OCI-LY1 (cell line): ENCODE data around the gene PPP1R2B.

Source experiments
- H2AFZ ChIP-seq: fragments of 200-600 bp; sonication (generic), shearing (Covaris generic); 2 replicates; pipeline ENCODE4 v1.6.0; 2014; ENCODE audit warnings: antibody characterized with exemption, mild to moderate bottlenecking, low read length
- H3F3A ChIP-seq: fragments of 200-600 bp; sonication (generic), shearing (Covaris generic); 2 replicates; pipeline ENCODE4 v1.6.0; 2014; ENCODE audit warnings: mild to moderate bottlenecking, antibody characterized with exemption, low read length, moderate library complexity; ENCODE audit not compliant: insufficient read depth
- H3K27ac ChIP-seq: fragments of 200-600 bp; sonication (generic); 2 replicates; pipeline ENCODE4 v1.5.1; 2014; ENCODE audit warnings: low read length, mixed run types, mild to moderate bottlenecking, low read depth; ENCODE audit not compliant: poor library complexity, severe bottlenecking
- H3K27me3 ChIP-seq: fragments of 200-600 bp; sonication (generic); 2 replicates; pipeline ENCODE4 v1.6.0; 2014; ENCODE audit warnings: antibody characterized with exemption, mild to moderate bottlenecking, low read length, moderate library complexity; ENCODE audit not compliant: insufficient read depth
- H3K36me3 ChIP-seq: fragments of 200-600 bp; sonication (generic); 2 replicates; pipeline ENCODE4 v1.6.1; 2014; ENCODE audit warnings: mild to moderate bottlenecking, antibody characterized with exemption, low read length, moderate library complexity, mixed read lengths; ENCODE audit not compliant: insufficient read depth
- H3K4me1 ChIP-seq: fragments of 200-600 bp; sonication (generic); 2 replicates; pipeline ENCODE4 v1.5.1; 2014; ENCODE audit warnings: mild to moderate bottlenecking, low read length, moderate library complexity; ENCODE audit not compliant: insufficient read depth, severe bottlenecking
- H3K4me2 ChIP-seq: fragments of 200-600 bp; sonication (generic), shearing (Covaris generic); 2 replicates; pipeline ENCODE4 v1.6.1; 2014; ENCODE audit warnings: low read length
- H3K4me3 ChIP-seq: fragments of 200-600 bp; sonication (generic); 2 replicates; pipeline ENCODE4 v1.5.1; 2014; ENCODE audit warnings: low read length, low read depth, mild to moderate bottlenecking, mixed read lengths; ENCODE audit not compliant: poor library complexity, severe bottlenecking
- H3K79me2 ChIP-seq: fragments of 200-600 bp; shearing (Covaris generic); 2 replicates; pipeline ENCODE4 v1.6.1; 2016; ENCODE audit warnings: mixed run types, low read length, mixed read lengths; ENCODE audit not compliant: insufficient read depth
- H3K9ac ChIP-seq: fragments of 200-600 bp; sonication (generic), shearing (Covaris generic); 2 replicates; pipeline ENCODE4 v1.6.1; 2014; ENCODE audit warnings: mild to moderate bottlenecking, low read length, mixed read lengths
- H3K9me2 ChIP-seq: fragments of 200-600 bp; sonication (generic), shearing (Covaris generic); 2 replicates; pipeline ENCODE4 v1.6.1; 2014; ENCODE audit warnings: low read depth, mild to moderate bottlenecking, low read length, mixed read lengths
- H3K9me3 ChIP-seq: fragments of 200-600 bp; shearing (Covaris generic); 2 replicates; pipeline ENCODE4 v1.6.1; 2014; ENCODE audit warnings: low read length, mixed read lengths
- H4K20me1 ChIP-seq: fragments of 200-600 bp; sonication (generic), shearing (Covaris generic); 2 replicates; pipeline ENCODE4 v1.6.0; 2016; ENCODE audit warnings: mild to moderate bottlenecking, low read length; ENCODE audit not compliant: insufficient read depth
- EZH2 ChIP-seq: fragments of 200-600 bp; sonication (generic), shearing (Covaris generic); IDR thresholded peaks from 2 replicates; pipeline ENCODE4 v1.8.0; 2017; ENCODE audit warnings: borderline replicate concordance, mixed run types, mild to moderate bottlenecking, antibody characterized with exemption, low read length, moderate library complexity, mixed read lengths
- TF ChIP-seq, protein P1 (sequence below): fragments of 200-600 bp; sonication (generic), shearing (Covaris generic); IDR thresholded peaks from 2 replicates; pipeline ENCODE4 v1.5.1; 2017; ENCODE audit warnings: mild to moderate bottlenecking, antibody characterized with exemption, low read length, moderate library complexity, mixed read lengths

PPP1R2B gene

DNA sequence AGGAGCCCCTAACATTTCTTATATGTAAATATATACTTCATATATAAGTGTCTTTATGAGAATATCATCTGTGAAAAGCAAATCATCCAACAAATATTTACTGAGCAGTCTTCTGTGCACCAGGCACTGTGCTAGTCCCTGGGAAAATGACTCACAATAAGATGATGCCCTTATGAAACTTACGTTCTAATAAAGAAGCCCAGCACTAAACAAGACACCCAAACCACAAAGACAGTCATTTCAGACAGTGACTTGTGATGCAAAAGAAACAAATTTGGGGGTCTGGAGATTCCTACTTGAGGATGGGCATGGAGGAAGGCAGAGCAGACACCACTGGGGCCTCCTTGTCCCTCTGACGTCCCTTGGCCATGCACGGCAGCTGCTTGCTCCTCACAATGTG is 30.6 kb upstream of the PPP1R2B start:
- H3K9ac ChIP-seq = no peak overlapping the region
- no peaks in the 10 kb centered on the region for H3K79me2 ChIP-seq
- no peaks in the 10 kb centered on the region for H3K9me3 ChIP-seq
- no peak overlapping the region for H3K4me2 ChIP-seq
- H3K9me2 ChIP-seq = no peaks in the 10 kb centered on the region
- H2AFZ ChIP-seq = no peak overlapping the region
- no peaks in the 10 kb centered on the region for H3K36me3 ChIP-seq
- H3K27me3 ChIP-seq = no peaks in the 10 kb centered on the region
- H4K20me1 ChIP-seq = no peaks in the 10 kb centered on the region
- TF ChIP-seq, protein P1, sequence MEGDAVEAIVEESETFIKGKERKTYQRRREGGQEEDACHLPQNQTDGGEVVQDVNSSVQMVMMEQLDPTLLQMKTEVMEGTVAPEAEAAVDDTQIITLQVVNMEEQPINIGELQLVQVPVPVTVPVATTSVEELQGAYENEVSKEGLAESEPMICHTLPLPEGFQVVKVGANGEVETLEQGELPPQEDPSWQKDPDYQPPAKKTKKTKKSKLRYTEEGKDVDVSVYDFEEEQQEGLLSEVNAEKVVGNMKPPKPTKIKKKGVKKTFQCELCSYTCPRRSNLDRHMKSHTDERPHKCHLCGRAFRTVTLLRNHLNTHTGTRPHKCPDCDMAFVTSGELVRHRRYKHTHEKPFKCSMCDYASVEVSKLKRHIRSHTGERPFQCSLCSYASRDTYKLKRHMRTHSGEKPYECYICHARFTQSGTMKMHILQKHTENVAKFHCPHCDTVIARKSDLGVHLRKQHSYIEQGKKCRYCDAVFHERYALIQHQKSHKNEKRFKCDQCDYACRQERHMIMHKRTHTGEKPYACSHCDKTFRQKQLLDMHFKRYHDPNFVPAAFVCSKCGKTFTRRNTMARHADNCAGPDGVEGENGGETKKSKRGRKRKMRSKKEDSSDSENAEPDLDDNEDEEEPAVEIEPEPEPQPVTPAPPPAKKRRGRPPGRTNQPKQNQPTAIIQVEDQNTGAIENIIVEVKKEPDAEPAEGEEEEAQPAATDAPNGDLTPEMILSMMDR = no peak
- TF ChIP-seq EZH2 = no peak
- no peak overlapping the region for H3K27ac ChIP-seq
- H3K4me1 ChIP-seq = no peaks in the 10 kb centered on the region
- no peak overlapping the region for H3K4me3 ChIP-seq
- H3F3A ChIP-seq = no peaks in the 10 kb centered on the region

DNA sequence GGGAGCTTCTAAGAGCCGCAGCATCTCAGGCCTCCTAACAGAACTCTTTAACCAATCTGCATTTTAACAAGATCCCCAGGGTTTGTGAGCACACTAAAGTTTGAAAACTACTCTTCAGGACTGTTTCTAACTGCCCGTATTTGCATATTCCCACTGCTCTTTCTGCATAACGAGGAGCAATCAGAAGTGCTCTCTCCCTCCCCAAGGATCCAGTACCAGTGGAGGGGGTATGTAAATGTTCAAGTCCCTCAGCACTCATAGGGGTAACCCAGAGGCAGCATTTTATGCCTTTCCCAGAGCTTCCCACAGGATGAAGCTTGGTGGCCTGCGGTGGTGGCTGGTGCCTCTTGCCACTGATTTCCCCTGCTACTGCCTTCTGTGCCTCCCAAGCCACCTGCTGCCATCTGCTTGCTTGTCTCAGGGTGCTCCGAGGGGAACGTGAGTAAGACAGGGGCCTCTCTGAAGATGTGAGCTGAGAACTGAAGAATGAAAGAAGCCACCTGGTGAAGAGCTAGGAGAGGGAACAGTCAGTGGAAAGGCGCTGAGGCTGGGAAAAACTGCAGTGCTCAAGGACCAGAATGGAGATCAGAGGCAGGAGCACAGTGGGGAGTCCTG is 30.0 kb upstream of the PPP1R2B start:
- Histone ChIP-seq H3K27ac (no peak overlapping the region), H3K4me2 (no peak overlapping the region), H2AFZ (no peak overlapping the region), H3K4me1 (no peaks in the 10 kb centered on the region), H3F3A (no peaks in the 10 kb centered on the region), H3K36me3 (no peaks in the 10 kb centered on the region), H3K4me3 (no peak overlapping the region), H3K9me3 (no peaks in the 10 kb centered on the region), H3K9ac (no peak overlapping the region), H4K20me1 (no peaks in the 10 kb centered on the region), H3K27me3 (no peaks in the 10 kb centered on the region), H3K9me2 (no peaks in the 10 kb centered on the region), H3K79me2 (no peaks in the 10 kb centered on the region)
- no peak for TF ChIP-seq EZH2
- TF ChIP-seq, protein P1 = no peak

DNA sequence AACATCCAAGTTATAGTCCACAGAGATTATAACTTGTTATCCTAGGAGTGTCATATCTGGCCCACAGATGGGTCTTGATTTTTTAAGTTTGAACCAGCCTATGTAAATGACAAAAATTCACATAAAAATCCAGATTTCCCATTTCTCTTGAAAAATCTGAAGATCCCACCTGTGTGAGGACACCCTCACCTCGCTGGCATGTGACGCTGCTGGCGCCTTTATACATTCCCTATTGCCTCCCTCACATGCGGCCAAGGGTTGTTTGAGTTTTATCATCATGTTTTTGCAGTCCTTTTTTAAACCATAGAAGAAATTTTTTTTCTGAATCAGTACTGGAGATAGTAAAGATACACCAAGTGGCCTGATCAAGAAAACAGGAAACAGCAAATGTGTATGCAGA is 25.9 kb upstream of the PPP1R2B start:
- Histone ChIP-seq H3K79me2 (no peaks in the 10 kb centered on the region), H3K9me3 (no peaks in the 10 kb centered on the region), H3K36me3 (no peaks in the 10 kb centered on the region), H3K4me2 (no peak overlapping the region), H2AFZ (no peak overlapping the region), H3K4me1 (no peaks in the 10 kb centered on the region), H3K27me3 (no peaks in the 10 kb centered on the region), H3K9me2 (no peaks in the 10 kb centered on the region), H3K9ac (no peak overlapping the region), H4K20me1 (no peaks in the 10 kb centered on the region), H3K27ac (no peak overlapping the region), H3F3A (no peaks in the 10 kb centered on the region), H3K4me3 (no peak overlapping the region)
- no peak for TF ChIP-seq EZH2
- TF ChIP-seq, protein P1 = no peak
